B cell (primary cell): ENCODE measurements around the gene KSR2. TPM values are rescaled to one million over a fixed set of nuclear protein-coding genes. Genes with fewer than 3 reads are reported as not detected.

Experiments
- ATAC-seq: fragments of 200-7000 bp; cut with Tn5 transposase; one replicate; pipeline ENCODE4 v1.10.0; 2021; ENCODE audit warnings: low read depth, mild to moderate bottlenecking, moderate number of reproducible peaks, moderate library complexity
- CTCF ChIA-PET: fragments of 350-600 bp; sonication (Branson Sonifier 250); formaldehyde crosslinking; loops from one replicate; lab custom pipeline; 2021; ENCODE audit warnings: antibody characterized with exemption, inconsistent platforms; lab: Charles Lee
- POLR2A ChIA-PET: fragments of 350-600 bp; sonication (Branson Sonifier 250); formaldehyde crosslinking; loops from one replicate; lab custom pipeline; 2021; ENCODE audit warnings: antibody characterized with exemption; lab: Charles Lee
- DNase-seq: peaks from one replicate; pipeline ENCODE4 v3.0.0; 2013
- H2AFZ ChIP-seq: 2 replicates; pipeline ENCODE4 v1.6.1; 2012; ENCODE audit warnings: mild to moderate bottlenecking, low read depth, low read length; ENCODE audit not compliant: insufficient read depth, poor library complexity, severe bottlenecking
- H3K27ac ChIP-seq, 2 donors: 1 replicate in 1 of 2; 2 replicates in 1 of 2; pipeline ENCODE4 v1.5.1; 2012 to 2013; ENCODE audit warnings: low read length in 2 of 2, mild to moderate bottlenecking in 2 of 2, moderate library complexity in 1 of 2
- H3K27me3 ChIP-seq, 4 experiments: fragments of 200-600 bp in 1 of 4; sonication (generic) in 1 of 4; replicated peaks in 1 of 4; 1 replicate in 2 of 4; 2 replicates in 2 of 4; pipeline versions ENCODE4 v1.6.1 to v1.7.0; 2013 to 2016; ENCODE audit warnings: low read length in 3 of 4, mild to moderate bottlenecking in 2 of 4, mixed read lengths in 1 of 4, moderate library complexity in 1 of 4; ENCODE audit not compliant: insufficient read depth in 4 of 4, control insufficient read depth in 3 of 4; ENCODE audit errors: control extremely low read depth in 1 of 4
- H3K36me3 ChIP-seq, 2 experiments: replicated peaks in 1 of 2; 1 replicate in 1 of 2; 2 replicates in 1 of 2; pipeline versions ENCODE4 v1.6.1 to v1.7.1; 2013; ENCODE audit warnings: low read length in 1 of 2; ENCODE audit not compliant: insufficient read depth in 2 of 2, control insufficient read depth in 1 of 2; ENCODE audit errors: control extremely low read depth in 1 of 2, extremely low read depth in 1 of 2
- H3K4me1 ChIP-seq, 2 donors: fragments of 200-600 bp in 1 of 2; sonication (generic) in 1 of 2; 1 replicate in 1 of 2; 2 replicates in 1 of 2; pipeline versions ENCODE4 v1.5.1 to v1.6.1; 2013 to 2017; ENCODE audit warnings: low read length in 2 of 2; ENCODE audit not compliant: control insufficient read depth in 2 of 2, insufficient read depth in 2 of 2
- H3K4me2 ChIP-seq: replicated peaks from 2 replicates; pipeline ENCODE3; 2012; ENCODE audit warnings: mild to moderate bottlenecking, low read depth, low read length; ENCODE audit not compliant: poor library complexity, severe bottlenecking
- H3K4me3 ChIP-seq, 5 experiments: fragments of 200-600 bp in 1 of 5; sonication (generic) in 1 of 5; 1 replicate in 3 of 5; 2 replicates in 2 of 5; pipeline versions ENCODE4 v1.5.1 to v1.7.0; 2011 to 2016; ENCODE audit warnings: low read length in 4 of 5, mild to moderate bottlenecking in 4 of 5, low read depth in 2 of 5, control low read depth in 1 of 5, moderate library complexity in 1 of 5; ENCODE audit not compliant: insufficient read depth in 1 of 5; ENCODE audit errors: control extremely low read depth in 1 of 5, extremely low read depth in 1 of 5
- H3K79me2 ChIP-seq: fragments of 200-600 bp; sonication (generic); one replicate; pipeline ENCODE4 v1.6.0; 2016; ENCODE audit warnings: low read length; ENCODE audit not compliant: control insufficient read depth, insufficient read depth
- H3K9ac ChIP-seq: fragments of 200-600 bp; sonication (generic); 2 replicates; pipeline ENCODE4 v1.6.1; 2017; ENCODE audit warnings: mild to moderate bottlenecking, low read length, moderate library complexity
- H3K9me3 ChIP-seq, 3 donors: one replicate each; pipeline versions ENCODE4 v1.6.1 to v1.7.1; 2013; ENCODE audit warnings: low read length in 2 of 3; ENCODE audit not compliant: control insufficient read depth in 2 of 3, insufficient read depth in 1 of 3; ENCODE audit errors: control extremely low read depth in 1 of 3
- H4K20me1 ChIP-seq: 2 replicates; pipeline ENCODE4 v1.6.0; 2012; ENCODE audit warnings: mild to moderate bottlenecking, low read length; ENCODE audit not compliant: insufficient read depth, control insufficient read depth, poor library complexity, severe bottlenecking
- H3K27ac Mint-ChIP-seq: one replicate; pipeline ENCODE4 v1.8.0; 2021; ENCODE audit warnings: mixed read lengths
- H3K27me3 Mint-ChIP-seq: one replicate; pipeline ENCODE4 v1.8.0; 2021; ENCODE audit warnings: mixed read lengths
- H3K4me1 Mint-ChIP-seq: one replicate; pipeline ENCODE4 v1.8.0; 2021; ENCODE audit warnings: mixed read lengths
- H3K4me3 Mint-ChIP-seq: one replicate; pipeline ENCODE4 v1.8.0; 2021; ENCODE audit warnings: mixed read lengths
- H3K9me3 Mint-ChIP-seq: one replicate; pipeline ENCODE4 v1.8.0; 2022; ENCODE audit warnings: mixed read lengths; ENCODE audit not compliant: insufficient read depth
- EZH2 ChIP-seq: IDR thresholded peaks from 2 replicates; pipeline ENCODE4 v1.6.1; 2012; ENCODE audit warnings: borderline replicate concordance, low read depth, mild to moderate bottlenecking, moderate library complexity, low read length; ENCODE audit not compliant: insufficient read depth, poor library complexity, severe bottlenecking
- WGBS: methylation state at CpG from one replicate; pipeline ENCODE4 v1.1.5; 2013; ENCODE audit warnings: missing lambda C conversion rate; ENCODE audit not compliant: insufficient coverage; 5-methylcytosine and 5-hydroxymethylcytosine counted together
- intact Hi-C: fragments of 100-400 bp; cut with micrococcal nuclease; formaldehyde crosslinking; loops from one replicate; pipeline ENCODE4 v1.10.0; 2022
- polyA plus RNA-seq: library from polyadenylated mRNA; depleted of rRNA; stranded (reverse); fragments of >200 nt; gene quantifications from 2 replicates; pipeline ENCODE4 v1.2.3, GENCODE V29; 2012
- total RNA-seq, 2 donors: library from RNA; stranded (reverse); fragments of 120-200 nt in 1 of 2; gene quantifications; 1 replicate in 1 of 2; 2 replicates in 1 of 2; pipeline versions ENCODE4 v1.2.3 to v1.2.4, GENCODE V29; 2013 to 2022
- TF ChIP-seq, protein P1 (sequence below): fragments of 200-600 bp; IDR thresholded peaks from one replicate; pipeline ENCODE4 v1.8.0; 2022; ENCODE audit warnings: antibody characterized with exemption, mild to moderate bottlenecking

Gene KSR2
- total and polyA plus RNA-seq, 2 donors (not counting 1 experiment from before 2014, with no cell fraction given) = not detected

DNA sequence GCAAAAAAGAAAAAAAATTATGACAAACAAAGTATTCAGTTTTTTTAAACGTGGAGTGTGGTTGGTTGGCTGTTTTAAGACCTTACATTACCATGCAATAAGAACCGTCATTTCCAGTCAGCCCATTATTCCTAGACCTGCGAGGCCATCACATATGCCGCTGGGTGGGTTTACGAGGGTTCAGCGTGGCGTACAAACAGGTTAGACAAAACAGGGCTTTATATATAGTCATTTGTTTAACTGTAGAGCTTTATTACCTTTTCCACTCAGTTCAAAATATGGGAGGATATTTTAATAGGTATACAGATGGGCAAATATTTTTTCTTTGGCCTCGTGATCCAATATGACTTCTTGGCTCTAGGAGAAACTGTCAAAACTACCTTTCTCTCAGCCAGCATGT is 67.2 kb downstream of the KSR2 start:
- intact Hi-C loops = no loop called here
- Mint-ChIP-seq H3K27ac (no peak overlapping the region), H3K4me1 (no peaks in the 10 kb centered on the region), H3K27me3 (peaks cover 5% of the 10 kb centered on the region), H3K9me3 (peaks cover 6% of the 10 kb centered on the region), H3K4me3 (no peak overlapping the region)
- no CpG with 5 or more reads among the region's 8 CpGs for WGBS
- H3K4me3 ChIP-seq = no peak overlapping the region
- TF ChIP-seq EZH2 = no peak
- TF ChIP-seq, protein P1, sequence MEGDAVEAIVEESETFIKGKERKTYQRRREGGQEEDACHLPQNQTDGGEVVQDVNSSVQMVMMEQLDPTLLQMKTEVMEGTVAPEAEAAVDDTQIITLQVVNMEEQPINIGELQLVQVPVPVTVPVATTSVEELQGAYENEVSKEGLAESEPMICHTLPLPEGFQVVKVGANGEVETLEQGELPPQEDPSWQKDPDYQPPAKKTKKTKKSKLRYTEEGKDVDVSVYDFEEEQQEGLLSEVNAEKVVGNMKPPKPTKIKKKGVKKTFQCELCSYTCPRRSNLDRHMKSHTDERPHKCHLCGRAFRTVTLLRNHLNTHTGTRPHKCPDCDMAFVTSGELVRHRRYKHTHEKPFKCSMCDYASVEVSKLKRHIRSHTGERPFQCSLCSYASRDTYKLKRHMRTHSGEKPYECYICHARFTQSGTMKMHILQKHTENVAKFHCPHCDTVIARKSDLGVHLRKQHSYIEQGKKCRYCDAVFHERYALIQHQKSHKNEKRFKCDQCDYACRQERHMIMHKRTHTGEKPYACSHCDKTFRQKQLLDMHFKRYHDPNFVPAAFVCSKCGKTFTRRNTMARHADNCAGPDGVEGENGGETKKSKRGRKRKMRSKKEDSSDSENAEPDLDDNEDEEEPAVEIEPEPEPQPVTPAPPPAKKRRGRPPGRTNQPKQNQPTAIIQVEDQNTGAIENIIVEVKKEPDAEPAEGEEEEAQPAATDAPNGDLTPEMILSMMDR = no peak
- no peak overlapping the region for H2AFZ ChIP-seq
- no peaks in the 10 kb centered on the region for H3K36me3 ChIP-seq
- H3K4me2 ChIP-seq = no peak overlapping the region
- no peak overlapping the region for H3K9ac ChIP-seq
- H3K9me3 ChIP-seq = peaks cover 0 to 4% (median under 1%) of the 10 kb centered on the region in 3 donors
- H3K27me3 ChIP-seq = peaks cover 0 to 7% (median 0%) of the 10 kb centered on the region in 4 experiments
- ATAC-seq (no peak), DNase-seq (no peak)
- H3K79me2 ChIP-seq = no peaks in the 10 kb centered on the region
- H3K27ac ChIP-seq = no peak overlapping the region
- ChIA-PET POLR2A (no interaction called here), CTCF (no interaction called here)
- H3K4me1 ChIP-seq = peaks cover 0 to 9% of the 10 kb centered on the region in 2 donors
- no peaks in the 10 kb centered on the region for H4K20me1 ChIP-seq

DNA sequence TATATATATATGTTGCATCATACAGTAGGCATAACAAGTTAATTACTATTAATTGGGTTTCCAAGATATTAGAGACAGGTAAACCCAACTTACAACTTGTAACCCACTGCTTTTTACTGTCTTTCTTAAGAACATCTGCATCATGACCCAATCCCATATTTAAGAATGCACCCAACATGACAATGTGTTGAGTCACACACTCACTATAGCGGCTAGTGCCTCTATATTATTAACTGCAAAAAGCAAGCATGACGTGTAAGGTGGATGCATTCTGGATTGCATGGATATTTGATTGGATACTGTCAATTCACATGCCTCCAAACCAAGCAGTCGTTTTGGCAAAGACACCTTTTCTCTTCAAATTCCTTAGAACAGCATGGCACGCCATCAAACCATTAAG is 68.2 kb downstream of the KSR2 start:
- Histone ChIP-seq H3K27ac (no peak overlapping the region), H3K4me3 (no peak overlapping the region), H2AFZ (no peak overlapping the region), H3K9me3 (peaks cover 0 to 6% (median 4%) of the 10 kb centered on the region in 3 donors), H3K36me3 (no peaks in the 10 kb centered on the region), H3K9ac (no peak overlapping the region), H3K27me3 (peaks cover 0 to 7% (median 0%) of the 10 kb centered on the region in 4 experiments), H3K4me2 (no peak overlapping the region), H3K4me1 (peaks cover 0 to 9% of the 10 kb centered on the region in 2 donors), H3K79me2 (no peaks in the 10 kb centered on the region), H4K20me1 (no peaks in the 10 kb centered on the region)
- Mint-ChIP-seq H3K4me3 (no peak overlapping the region), H3K9me3 (peaks cover 6% of the 10 kb centered on the region), H3K4me1 (no peaks in the 10 kb centered on the region), H3K27ac (no peak overlapping the region), H3K27me3 (peaks cover 9% of the 10 kb centered on the region)
- no peak for TF ChIP-seq EZH2
- TF ChIP-seq, protein P1 = no peak
- ATAC-seq = no peak
- intact Hi-C loops = no loop called here
- DNase-seq = no peak
- CTCF ChIA-PET = no interaction called here
- POLR2A ChIA-PET = no interaction called here
- no CpG with 5 or more reads among the region's 4 CpGs for WGBS
